NOMO-1 treated with dmso at 0.1 percent for 144 hours (cell line): ENCODE measurements around the gene GET4.

ENCODE experiments used
- DNase-seq: peaks from one replicate; lab custom pipeline; 2025; ENCODE audit not compliant: unreplicated experiment; lab: John Stamatoyannopoulos, UW

GET4 gene

DNA sequence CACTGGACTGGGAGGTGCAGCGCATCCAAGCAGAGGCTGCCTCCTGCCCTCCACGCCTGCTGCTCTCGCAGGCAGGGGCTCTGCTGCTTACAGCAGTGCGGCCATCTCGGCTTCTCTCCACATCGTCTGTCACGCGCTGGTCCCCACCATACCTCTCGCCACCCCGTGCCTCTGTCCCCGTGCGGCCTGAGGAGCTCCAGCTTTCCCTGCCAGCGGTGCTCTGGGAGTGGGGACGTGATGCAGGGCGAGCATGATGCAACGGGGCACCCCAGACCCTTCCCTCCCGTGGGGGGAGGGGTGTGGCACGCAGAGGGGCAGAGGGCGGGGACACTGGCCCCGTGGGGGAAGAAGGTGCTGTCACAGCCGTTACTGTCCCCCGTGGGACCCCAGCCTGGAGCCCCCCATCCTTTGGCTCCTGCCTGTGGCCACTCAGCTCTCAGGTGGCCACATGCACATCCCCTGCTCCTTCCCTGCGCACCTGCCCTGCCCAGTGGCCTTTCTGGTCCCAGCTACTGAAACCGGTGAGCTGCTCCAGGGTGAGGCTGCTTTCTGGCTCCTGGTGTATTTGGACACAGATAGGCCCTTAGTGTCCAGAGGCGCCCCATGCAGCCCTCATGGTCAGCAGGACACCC is 9.0 kb downstream of the GET4 start:
- no peak for DNase-seq

GRCh38 chr7:885893-886625 is 9.7 kb downstream of the GET4 start:
- DNase-seq, result no peak

GRCh38 chr7:886626-887487 is 10.5 kb downstream of the GET4 start:
- DNase-seq, result no peak

GRCh38 chr7:887488-887820 is 11.1 kb downstream of the GET4 start:
- no peak for DNase-seq

DNA sequence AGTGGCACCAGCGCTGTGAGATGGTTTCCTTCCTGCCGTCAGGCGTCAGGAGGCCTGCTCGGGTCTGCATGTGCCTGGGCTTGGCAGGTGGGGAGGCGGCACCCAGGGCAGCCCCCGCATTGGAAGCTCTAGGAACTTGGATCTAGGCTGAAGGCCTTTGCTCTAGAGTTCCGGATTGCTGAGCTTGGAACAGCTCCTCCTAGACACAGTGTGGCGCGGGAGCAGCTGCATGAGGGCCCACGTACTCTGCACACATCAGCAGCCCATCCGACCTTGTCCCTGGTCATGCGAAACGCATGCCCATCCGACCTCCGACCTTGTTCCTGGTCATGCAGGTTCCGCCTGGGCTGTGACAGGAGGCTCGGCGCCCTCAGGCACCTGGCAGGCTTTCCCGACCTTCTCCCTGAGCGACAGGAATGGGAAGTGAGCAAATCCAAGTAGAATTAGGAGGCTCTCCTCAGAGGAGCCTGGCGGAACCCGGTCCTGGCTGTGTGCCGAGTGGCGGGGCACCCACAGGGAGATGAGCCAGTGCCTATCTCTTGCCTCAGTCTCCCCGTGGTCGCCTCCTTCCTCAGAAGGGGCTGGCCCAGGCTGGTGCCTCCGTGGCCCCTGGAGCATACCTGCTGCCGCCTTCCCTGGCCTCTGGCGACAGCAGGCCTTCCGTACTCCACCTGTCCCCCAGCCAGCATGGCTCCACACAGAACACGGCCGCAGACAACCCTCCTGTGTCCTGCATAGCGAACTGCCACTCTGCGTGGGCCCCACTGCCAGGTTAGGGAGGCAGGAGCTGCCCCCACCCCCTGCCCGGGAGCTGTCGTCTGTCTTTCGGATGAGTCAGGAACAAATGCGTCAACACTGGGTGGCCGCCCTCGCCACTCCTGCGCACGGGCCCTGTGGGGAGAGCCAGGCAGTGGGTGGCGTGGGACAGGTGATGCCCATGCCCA is 12.0 kb downstream of the GET4 start:
- no peak for DNase-seq

GRCh38 chr7:889025-889390 is 12.7 kb downstream of the GET4 start:
- DNase-seq, result no peak

- DNase-seq, result no peak
These were observed 13.0 kb downstream of the GET4 start for GRCh38 chr7:889391-889790.

GRCh38 chr7:890868-891267 is 14.5 kb downstream of the GET4 start:
- no peak for DNase-seq

- no peak for DNase-seq
These were observed 14.9 kb downstream of the GET4 start for GRCh38 chr7:891291-891690.

DNA sequence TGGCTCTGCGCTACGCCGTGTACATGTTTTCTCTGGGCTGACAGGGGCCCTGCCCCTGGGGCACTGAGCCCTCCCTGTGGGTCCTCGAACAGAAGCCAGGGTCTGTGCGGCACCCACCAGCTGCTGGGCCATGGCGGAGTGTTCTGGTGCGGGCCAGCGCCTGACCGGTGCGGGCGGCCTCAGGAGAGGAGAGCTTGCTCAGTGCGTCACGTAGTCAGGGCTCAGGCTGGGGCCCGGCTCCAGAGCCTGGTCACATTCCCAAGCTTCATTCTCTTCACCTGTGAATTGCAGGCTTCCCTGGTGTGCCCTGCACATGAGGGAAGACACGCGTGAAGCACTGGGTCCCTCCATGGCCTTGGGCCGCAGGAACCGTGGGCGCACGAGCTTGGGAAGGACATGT is 15.5 kb downstream of the GET4 start:
- DNase-seq, result no peak

GRCh38 chr7:892648-893593 is 16.6 kb downstream of the GET4 start:
- DNase-seq, result no peak

DNA sequence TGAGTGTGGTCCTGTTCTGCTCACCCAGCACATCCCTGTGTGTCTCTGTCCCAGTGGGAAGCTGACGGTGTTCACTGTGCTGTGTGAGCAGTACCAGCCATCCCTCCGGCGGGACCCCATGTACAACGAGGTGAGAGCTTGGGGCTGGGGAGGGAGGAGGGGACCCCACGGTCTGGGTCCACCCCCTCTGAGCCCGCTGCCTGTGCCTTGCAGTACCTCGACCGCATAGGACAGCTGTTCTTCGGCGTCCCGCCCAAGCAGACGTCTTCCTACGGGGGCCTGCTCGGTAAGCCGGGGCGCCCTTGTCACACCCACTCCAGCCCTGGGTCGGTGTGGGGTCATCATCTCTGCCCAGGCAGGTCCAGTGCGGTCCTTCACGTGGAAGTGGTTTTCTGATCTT is 17.3 kb downstream of the GET4 start:
- DNase-seq, result no peak

- no peak for DNase-seq
These were observed 18.0 kb downstream of the GET4 start for GRCh38 chr7:894164-894867.

GRCh38 chr7:894927-895450 is 18.6 kb downstream of the GET4 start:
- no peak for DNase-seq

DNA sequence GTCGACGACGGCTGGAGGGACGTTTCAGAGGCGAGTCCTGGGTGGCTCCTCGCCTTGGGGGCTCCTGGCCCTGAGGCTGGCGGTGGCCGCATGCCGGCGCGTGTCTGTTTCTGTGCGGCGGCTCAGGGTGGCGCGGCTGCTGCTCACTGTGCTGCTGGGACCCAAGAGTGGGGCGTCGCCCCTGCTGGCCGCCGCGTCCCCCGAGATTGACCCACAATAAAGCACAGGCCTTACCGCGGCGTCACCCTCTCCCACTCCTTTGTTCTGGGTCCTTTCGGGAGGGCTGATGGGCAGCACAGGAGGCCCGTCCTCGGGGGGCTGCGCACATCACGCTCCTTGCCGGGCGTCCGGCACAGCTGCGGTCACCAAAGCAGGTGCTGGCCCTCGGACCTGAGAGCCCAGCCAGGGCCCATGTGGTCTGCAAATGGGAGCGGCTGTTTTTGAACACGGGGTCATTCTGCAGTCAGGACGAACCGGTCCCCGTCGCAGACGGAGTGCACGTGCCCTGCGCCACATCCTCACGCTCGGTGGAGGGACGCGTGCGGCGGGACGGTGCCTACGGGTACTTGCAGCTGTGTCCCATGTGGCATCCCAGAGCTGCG is 19.2 kb downstream of the GET4 start:
- no peak for DNase-seq

GRCh38 chr7:896346-897075 is 20.2 kb downstream of the GET4 start:
- no peak for DNase-seq

- DNase-seq, result no peak
These were observed 20.7 kb downstream of the GET4 start for GRCh38 chr7:897086-897485.

DNA sequence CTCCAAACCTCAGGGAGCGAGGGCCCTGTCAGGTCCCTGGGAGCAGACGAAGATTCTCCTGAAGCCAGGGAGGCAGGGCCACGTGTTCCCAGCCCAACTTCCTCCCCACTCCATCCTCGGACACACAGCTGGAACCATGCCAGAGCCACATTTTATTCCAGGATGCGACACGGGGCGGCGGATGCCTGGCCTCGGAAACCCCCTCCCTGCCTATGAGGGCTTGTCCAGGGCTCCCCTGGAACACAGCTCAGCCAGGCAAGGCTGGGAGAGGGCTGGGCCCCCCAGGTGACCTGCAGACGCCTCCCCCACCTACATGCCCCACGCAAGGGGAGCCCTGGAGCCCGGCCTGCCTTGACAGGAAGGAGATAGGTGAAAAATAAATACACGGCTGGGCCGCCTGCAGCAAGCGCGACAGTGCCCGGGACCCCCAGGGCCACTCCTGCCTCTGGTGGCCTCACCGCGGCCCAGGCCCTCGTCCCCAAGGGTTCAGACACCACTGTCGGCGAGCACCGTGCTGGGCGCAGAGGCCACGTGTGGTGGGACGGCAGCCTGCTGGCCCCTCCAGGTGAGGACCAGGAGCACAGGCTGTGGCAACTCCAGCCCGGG is 21.5 kb downstream of the GET4 start:
- DNase-seq, result no peak
